Esophagus muscularis mucosa (tissue), 4 donors: ENCODE data around the gene MOSPD2. TPM values are rescaled to one million over a fixed set of nuclear protein-coding genes. Genes with fewer than 3 reads are reported as not detected.

ENCODE experiments used
- DNase-seq: peaks from one replicate; pipeline ENCODE4 v3.0.0-alpha.2; 2017; ENCODE audit errors: extremely low spot score
- H3K27ac ChIP-seq, 4 donors: fragments of 200-600 bp; sonication (generic); replicated peaks in 1 of 4; 1 replicate in 3 of 4; 2 replicates in 1 of 4; pipeline ENCODE4 v1.5.1; 2016 to 2019; ENCODE audit warnings: mild to moderate bottlenecking in 1 of 4
- H3K27me3 ChIP-seq, 4 donors: fragments of 200-600 bp; sonication (generic); one replicate each; pipeline versions ENCODE4 v1.5.1 to v1.6.0; 2016 to 2019
- H3K36me3 ChIP-seq, 4 donors: fragments of 200-600 bp; sonication (generic); one replicate each; pipeline ENCODE4 v1.5.1; 2016 to 2019
- H3K4me1 ChIP-seq, 4 donors: fragments of 200-600 bp; sonication (generic); one replicate each; pipeline ENCODE4 v1.5.1; 2016 to 2019
- H3K4me3 ChIP-seq, 4 donors: fragments of 200-600 bp; sonication (generic); 1 replicate in 2 of 4; 2 replicates in 2 of 4; pipeline ENCODE4 v1.5.1; 2016 to 2019; ENCODE audit warnings: mild to moderate bottlenecking in 4 of 4, moderate library complexity in 1 of 4
- H3K9me3 ChIP-seq, 4 donors: fragments of 200-600 bp; sonication (generic); 1 replicate in 3 of 4; 2 replicates in 1 of 4; pipeline ENCODE4 v1.5.1; 2016 to 2019
- CTCF ChIP-seq, 3 experiments: fragments of 200-600 bp in 2 of 3; fragments of 450-650 bp in 1 of 3; sonication (generic) in 2 of 3; IDR thresholded peaks; one replicate each; pipeline ENCODE4 v1.5.1; 2017 to 2019; ENCODE audit warnings: antibody characterized with exemption in 3 of 3, mild to moderate bottlenecking in 2 of 3, moderate library complexity in 1 of 3
- EP300 ChIP-seq: sonication (generic); formaldehyde crosslinking; IDR thresholded peaks from one replicate; pipeline ENCODE4 v1.6.1; 2017; ENCODE audit warnings: antibody characterized with exemption
- POLR2A ChIP-seq: fragments of 450-650 bp; IDR thresholded peaks from one replicate; pipeline ENCODE4 v1.6.1; 2017; ENCODE audit warnings: antibody characterized with exemption, moderate library complexity, mild to moderate bottlenecking, low read depth
- POLR2AphosphoS5 ChIP-seq, 2 donors: sonication (generic); formaldehyde crosslinking; IDR thresholded peaks; one replicate each; pipeline ENCODE4 v1.6.1; 2017; ENCODE audit warnings: antibody characterized with exemption in 2 of 2
- WGBS: methylation state at CpG from one replicate; pipeline ENCODE4 v1.1.5; 2018; 5-methylcytosine and 5-hydroxymethylcytosine counted together
- intact Hi-C: fragments of 100-400 bp; cut with DNase I; formaldehyde crosslinking; loops from one replicate; pipeline ENCODE4 v1.15.1; 2023
- total RNA-seq, 4 donors: library from RNA; depleted of rRNA; stranded (reverse); fragments of >200 nt; gene quantifications; one replicate each; pipeline versions ENCODE4 v1.1.0 to v1.2.1, GENCODE V29; 2016

Gene MOSPD2
- total RNA-seq, 4 donors from 2014 or later, result 9.4 to 15.4 (median 10.4) TPM

DNA sequence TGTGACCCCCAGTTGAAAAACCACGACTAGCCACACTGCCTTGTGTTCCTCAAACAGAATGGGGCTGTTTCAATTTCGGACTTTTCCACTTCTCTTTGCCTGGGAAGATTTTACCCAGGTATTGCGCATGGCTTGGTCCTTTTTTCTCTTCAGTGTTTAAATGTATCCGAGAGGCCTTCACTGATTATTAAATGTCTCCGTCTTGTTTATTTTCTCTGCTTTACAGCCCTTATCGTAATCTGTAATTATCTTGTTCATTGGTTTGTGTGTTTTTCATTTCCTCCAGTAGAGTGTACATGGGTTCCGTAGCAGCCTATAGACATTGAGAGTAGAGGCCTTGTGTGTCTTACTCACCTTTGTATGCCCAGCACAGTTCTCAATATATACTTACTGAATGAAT is 2.4 kb downstream of the MOSPD2 start:
- no peak overlapping the region for H3K27ac ChIP-seq
- no peak for DNase-seq
- H3K9me3 ChIP-seq, result no peaks in the 10 kb centered on the region
- peaks cover 0 to 7% (median 1%) of the 10 kb centered on the region in 4 donors for H3K36me3 ChIP-seq
- no peak for TF ChIP-seq EP300
- TF ChIP-seq POLR2AphosphoS5 (IDR thresholded peaks at IDR 0.05), result no peak
- TF ChIP-seq POLR2A, result no peak
- no peak for TF ChIP-seq CTCF (IDR thresholded peaks at IDR 0.05)
- no peak overlapping the region for H3K4me3 ChIP-seq
- intact Hi-C loops, result no loop called here
- H3K27me3 ChIP-seq, result no peaks in the 10 kb centered on the region
- 80% methylated on average over 7 of the region's 7 CpGs for WGBS
- H3K4me1 ChIP-seq, result peaks cover 3 to 15% (median 12%) of the 10 kb centered on the region in 4 donors

DNA sequence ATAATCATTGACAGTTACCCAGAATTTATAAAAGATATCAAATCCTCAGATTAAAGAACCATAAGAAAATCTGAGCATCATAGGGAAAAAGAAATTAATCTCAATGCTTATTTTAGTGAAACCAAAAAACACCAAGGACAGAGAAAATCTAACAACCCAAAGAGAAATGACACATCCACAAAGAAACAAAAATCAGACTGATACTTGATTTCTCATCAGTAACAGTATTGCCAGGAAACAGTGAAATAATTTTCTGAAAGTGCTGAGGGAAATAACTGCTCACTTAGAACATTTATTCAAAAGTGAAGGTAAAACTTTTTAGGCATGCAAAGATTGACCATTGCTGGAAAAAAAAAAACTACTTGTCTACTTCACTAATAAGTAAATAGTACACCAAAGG is 10.6 kb downstream of the MOSPD2 start:
- H3K36me3 ChIP-seq, result no peaks in the 10 kb centered on the region
- intact Hi-C loops, result no loop called here
- DNase-seq, result no peak

GRCh38 chrX:14884714-14885113 is 11.5 kb downstream of the MOSPD2 start:
- no peak overlapping the region for H3K27ac ChIP-seq
- H3K4me3 ChIP-seq, result no peak overlapping the region
- no peaks in the 10 kb centered on the region for H3K9me3 ChIP-seq
- TF ChIP-seq POLR2A (no peak), EP300 (no peak), POLR2AphosphoS5 (IDR thresholded peaks at IDR 0.05) (no peak), CTCF (IDR thresholded peaks at IDR 0.05) (no peak)
- intact Hi-C loops, result no loop called here
- H3K4me1 ChIP-seq, result no peaks in the 10 kb centered on the region
- H3K36me3 ChIP-seq, result no peaks in the 10 kb centered on the region
- no peaks in the 10 kb centered on the region for H3K27me3 ChIP-seq
- DNase-seq, result no peak
- 84% methylated on average over 1 of the region's 1 CpG for WGBS

More for the DNA sequence above, 10.6 kb downstream of the MOSPD2 start:
- TF ChIP-seq POLR2A (no peak), CTCF (IDR thresholded peaks at IDR 0.05) (no peak), EP300 (no peak), POLR2AphosphoS5 (IDR thresholded peaks at IDR 0.05) (no peak)
- Histone ChIP-seq H3K27me3 (no peaks in the 10 kb centered on the region), H3K4me1 (no peaks in the 10 kb centered on the region), H3K9me3 (no peaks in the 10 kb centered on the region), H3K4me3 (no peak overlapping the region), H3K27ac (no peak overlapping the region)

GRCh38 chrX:14886252-14886651 is 13.0 kb downstream of the MOSPD2 start:
- no peak for TF ChIP-seq EP300
- TF ChIP-seq POLR2AphosphoS5 (IDR thresholded peaks at IDR 0.05), result no peak
- TF ChIP-seq CTCF (IDR thresholded peaks at IDR 0.05), result no peak
- no peak for TF ChIP-seq POLR2A
- Histone ChIP-seq H3K36me3 (no peaks in the 10 kb centered on the region), H3K4me3 (no peak overlapping the region), H3K27ac (no peak overlapping the region), H3K27me3 (no peaks in the 10 kb centered on the region), H3K4me1 (no peaks in the 10 kb centered on the region), H3K9me3 (no peaks in the 10 kb centered on the region)
- intact Hi-C loops, result no loop called here
- DNase-seq, result no peak
- whole genome bisulfite sequencing, result 59% methylated on average over 3 of the region's 3 CpGs

GRCh38 chrX:14896273-14896672 is 23.1 kb downstream of the MOSPD2 start:
- H3K9me3 ChIP-seq, result no peaks in the 10 kb centered on the region
- no peak overlapping the region for H3K27ac ChIP-seq
- H3K4me3 ChIP-seq, result no peak overlapping the region
- H3K36me3 ChIP-seq, result peaks cover 0 to 4% (median 0%) of the 10 kb centered on the region in 4 donors
- WGBS, result 98% methylated on average over 2 of the region's 2 CpGs
- H3K4me1 ChIP-seq, result no peaks in the 10 kb centered on the region
- intact Hi-C loops, result no loop called here
- H3K27me3 ChIP-seq, result no peaks in the 10 kb centered on the region
- TF ChIP-seq POLR2AphosphoS5 (IDR thresholded peaks at IDR 0.05) (no peak), CTCF (IDR thresholded peaks at IDR 0.05) (no peak), EP300 (no peak), POLR2A (no peak)
- DNase-seq, result no peak
